ENCODE data around the gene FGF14. TPM values are rescaled to one million over a fixed set of nuclear protein-coding genes. Genes with fewer than 3 reads are reported as not detected.

Gene FGF14
- total RNA-seq, 4 donors from 2014 or later = 0.12 to 3.5 (median 1.3) TPM

DNA sequence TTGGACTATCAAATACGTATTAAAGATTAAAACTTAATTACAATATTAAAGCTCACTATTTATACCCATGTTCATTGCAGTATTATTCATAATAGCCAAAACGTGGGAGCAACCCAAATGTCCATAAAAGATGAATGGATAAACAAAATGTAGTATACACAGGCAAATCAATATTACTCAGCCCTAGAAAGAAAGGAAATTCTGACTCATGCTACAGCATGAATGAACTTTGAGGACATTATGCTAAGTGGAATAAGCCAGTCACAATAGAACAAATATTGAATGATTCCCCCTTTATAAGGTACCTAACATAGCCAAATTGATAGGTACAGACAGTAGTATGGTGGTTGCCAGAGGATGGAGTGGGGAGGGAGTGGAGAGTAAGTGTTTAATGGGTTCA is 457.3 kb downstream of the FGF14 start:
- no peak for TF ChIP-seq CTCF (IDR thresholded peaks at IDR 0.05)
- DNase-seq (ENCODE audit: low spot score) (no peak), ATAC-seq (ENCODE audit: low FRiP score) (no peak)

GRCh38 chr13:101942535-101943157 is 459.2 kb downstream of the FGF14 start:
- no peak for TF ChIP-seq CTCF (IDR thresholded peaks at IDR 0.05)
- ATAC-seq (ENCODE audit: low FRiP score) = no peak
- no peak for DNase-seq (ENCODE audit: low spot score)

GRCh38 chr13:101942038-101942437 is 459.8 kb downstream of the FGF14 start:
- peak in 1 of 3 donors; percentile 22 for TF ChIP-seq CTCF (IDR thresholded peaks at IDR 0.05)
- DNase-seq (ENCODE audit: low spot score) (no peak), ATAC-seq (ENCODE audit: low FRiP score) (peak; percentile 87)

DNA sequence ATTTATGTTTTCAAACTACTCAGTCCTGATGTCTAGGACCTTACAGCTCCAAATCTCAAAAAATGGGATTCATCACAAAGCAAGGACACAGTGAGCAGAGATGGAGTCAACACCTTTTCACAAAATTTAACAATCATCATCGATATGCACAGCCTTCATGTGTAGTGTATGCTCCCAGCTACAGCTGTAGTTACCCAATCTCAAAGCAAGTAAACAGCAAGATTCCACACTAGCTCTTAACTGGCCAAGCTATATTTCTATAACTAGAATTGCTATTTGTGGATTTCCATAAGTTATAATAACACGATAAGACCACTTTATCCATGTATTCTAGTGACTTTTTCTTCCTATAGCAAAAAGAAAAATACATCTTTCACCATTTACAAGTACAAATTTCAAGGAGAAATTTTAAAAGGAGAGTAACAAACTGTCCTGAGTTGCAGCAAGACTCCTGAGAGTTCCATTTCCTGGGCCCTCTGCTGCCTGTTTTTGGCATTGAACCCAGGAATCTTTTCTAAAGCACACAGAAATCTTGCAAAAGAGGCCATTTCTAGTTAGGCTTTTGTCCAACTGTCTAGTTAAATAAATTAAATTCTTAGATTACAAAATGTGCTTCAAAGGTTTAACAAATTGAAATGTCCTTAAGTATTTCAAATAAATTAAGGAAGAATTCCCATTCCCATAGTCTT is 460.6 kb downstream of the FGF14 start:
- no peak for TF ChIP-seq CTCF (IDR thresholded peaks at IDR 0.05)
- ATAC-seq (ENCODE audit: low FRiP score) (peak; percentile 51), DNase-seq (ENCODE audit: low spot score) (no peak)

DNA sequence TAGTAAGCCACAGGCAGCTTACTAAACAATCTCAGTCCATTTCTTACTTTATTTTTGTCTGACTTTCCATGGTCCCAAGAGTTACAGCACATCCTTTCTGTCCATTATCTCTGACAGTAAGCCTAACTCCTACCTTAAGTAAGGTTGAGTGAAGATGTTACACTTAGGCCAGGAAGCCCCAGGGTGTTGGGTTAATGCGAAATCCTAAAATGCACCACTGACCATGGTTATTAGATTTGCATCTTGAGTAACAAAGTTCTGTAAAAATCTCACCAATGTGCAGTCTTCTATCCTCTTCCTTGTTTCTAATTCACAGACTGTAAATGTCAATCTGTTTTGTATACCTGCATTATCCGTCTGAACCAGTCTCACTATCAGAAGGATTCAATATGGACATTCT is 462.5 kb downstream of the FGF14 start:
- TF ChIP-seq CTCF (IDR thresholded peaks at IDR 0.05) = no peak
- ATAC-seq (ENCODE audit: low FRiP score) (no peak), DNase-seq (ENCODE audit: low spot score) (no peak)

GRCh38 chr13:101935828-101936227 is 466.0 kb downstream of the FGF14 start:
- DNase-seq (ENCODE audit: low spot score) (no peak), ATAC-seq (ENCODE audit: low FRiP score) (no peak)
- TF ChIP-seq CTCF (IDR thresholded peaks at IDR 0.05) = no peak

GRCh38 chr13:101931186-101931585 is 470.7 kb downstream of the FGF14 start:
- DNase-seq (ENCODE audit: low spot score) = no peak
- no peak for ATAC-seq (ENCODE audit: low FRiP score)
- TF ChIP-seq CTCF (IDR thresholded peaks at IDR 0.05) = no peak

All from omental fat pad (tissue), 4 donors.